Sciatic nerve (tissue), 2 donors: ENCODE results near the gene NDST1. TPM values are rescaled to one million over a fixed set of nuclear protein-coding genes. Genes with fewer than 3 reads are reported as not detected.
A peak's percentile ranks its signal among the peaks of the same experiment; 100 is the strongest.
"Not testable (repeated sequence)": the region's sequence is repeated elsewhere in the genome, so short reads cannot be mapped to it uniquely, and the experiment has no call there.

ENCODE experiments used
- ATAC-seq: fragments of 200-7000 bp; cut with Tn5 transposase; one replicate; pipeline ENCODE4 v1.9.1; 2020; ENCODE audit warnings: mild to moderate bottlenecking, moderate library complexity
- DNase-seq: peaks from one replicate; pipeline ENCODE4 v3.0.0-alpha.2; 2020; ENCODE audit warnings: low spot score
- intact Hi-C: fragments of 100-400 bp; cut with DNase I; formaldehyde crosslinking; loops from one replicate; pipeline ENCODE4 v1.14.2; 2022
- total RNA-seq: library from RNA; stranded (reverse); fragmentation: NEBNext Ultra II Directional; extraction: Animal tissue kit (Norgen Biotek cat#: 25700); gene quantifications from one replicate; pipeline ENCODE4 v1.2.1, GENCODE V29; 2021
- donor health status: DM: no; HTN: no; CAD: no.
- donor health status: DM: no; HTN: no; CAD: no.

Gene NDST1
- total RNA-seq, 1 donor from 2014 or later = 109 TPM

- DNase-seq, intact Hi-C loops, ATAC-seq: not testable (repeated sequence)
These were observed 11.0 kb downstream of the NDST1 start for GRCh38 chr5:150518712-150519559.

DNA sequence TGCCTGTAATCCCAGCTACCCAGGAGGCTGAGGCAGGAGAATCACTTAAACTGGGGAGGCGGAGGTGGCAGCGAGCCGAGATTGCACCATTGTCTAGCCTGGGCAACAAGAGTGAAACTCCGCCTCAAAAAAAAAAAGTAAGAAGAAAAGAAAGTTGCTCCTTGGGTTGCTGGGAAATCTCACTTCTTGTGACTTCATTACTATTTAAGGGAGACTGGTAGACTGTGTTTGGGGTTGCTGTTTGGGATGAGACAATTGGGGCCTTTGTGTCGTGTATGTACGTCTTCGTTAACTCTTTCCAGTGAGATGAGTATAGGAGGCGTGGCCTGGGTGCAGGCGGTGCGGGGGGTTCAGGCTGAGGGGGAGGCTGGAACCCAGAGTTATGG is 11.6 kb downstream of the NDST1 start:
- ATAC-seq (no peak), DNase-seq (no peak)
- intact Hi-C loops = no loop called here

DNA sequence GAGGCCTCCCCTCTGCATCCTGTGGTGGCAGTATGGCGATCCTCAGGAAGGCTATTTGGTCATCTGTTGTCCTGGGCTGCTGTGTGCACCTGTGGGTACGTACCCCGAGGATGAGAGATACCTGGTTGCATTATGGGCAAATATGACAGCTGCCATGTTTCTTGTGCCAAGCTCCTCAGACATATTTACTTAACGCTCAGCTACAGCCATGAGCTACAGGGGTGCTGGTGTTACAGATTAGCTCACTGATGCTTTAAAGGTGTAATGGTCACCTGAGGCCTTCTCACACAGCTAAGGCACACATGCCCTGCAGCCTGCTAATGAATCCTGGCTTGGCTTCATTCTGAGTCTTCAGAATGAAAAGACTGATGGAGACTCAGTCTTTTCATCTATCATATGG is 12.0 kb downstream of the NDST1 start:
- intact Hi-C loops = no loop called here
- DNase-seq (no peak), ATAC-seq (no peak)

GRCh38 chr5:150520747-150521521 is 13.0 kb downstream of the NDST1 start:
- ATAC-seq (no peak), DNase-seq (no peak)
- intact Hi-C loops = no loop called here

DNA sequence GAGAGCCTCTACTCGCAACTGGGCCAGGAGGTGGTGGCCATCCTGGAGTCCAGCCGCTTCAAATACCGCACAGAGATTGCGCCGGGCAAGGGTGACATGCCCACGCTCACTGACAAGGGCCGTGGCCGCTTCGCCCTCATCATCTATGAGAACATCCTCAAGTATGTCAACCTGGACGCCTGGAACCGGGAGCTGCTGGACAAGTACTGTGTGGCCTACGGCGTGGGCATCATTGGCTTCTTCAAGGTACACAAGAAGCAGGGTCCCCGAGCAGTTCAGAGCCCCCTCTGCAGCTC is 13.5 kb downstream of the NDST1 start:
- ATAC-seq = no peak
- intact Hi-C loops = no loop called here
- DNase-seq = no peak

DNA sequence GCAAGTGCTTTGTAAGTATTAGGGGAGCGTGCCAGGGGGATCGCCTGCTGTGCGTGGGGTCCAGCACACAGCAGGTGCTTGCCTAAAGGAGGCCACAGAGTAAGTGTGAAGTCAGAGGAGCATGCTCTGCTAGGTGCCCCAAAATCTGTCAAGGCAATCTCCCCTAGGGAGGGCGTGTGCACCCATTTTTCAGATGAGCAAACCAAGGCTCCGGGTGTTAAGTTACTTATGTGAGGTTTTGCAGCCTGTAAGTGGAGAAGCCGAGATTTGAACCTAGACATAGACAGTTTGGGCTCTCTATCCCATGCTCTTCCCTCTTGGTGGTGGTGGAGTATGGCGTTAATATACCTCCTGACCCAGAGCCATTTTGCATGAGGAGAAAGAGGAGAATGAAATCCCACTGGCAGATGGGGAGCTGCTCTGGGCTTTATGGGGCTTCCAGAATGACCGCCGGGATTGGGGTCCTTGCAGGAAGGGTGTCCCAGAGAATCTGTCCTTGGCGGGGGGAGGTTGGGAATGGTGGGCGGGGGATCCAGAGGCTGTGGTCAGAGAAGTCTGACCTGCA is 14.1 kb downstream of the NDST1 start:
- DNase-seq (no peak), ATAC-seq (no peak)
- intact Hi-C loops = no loop called here

DNA sequence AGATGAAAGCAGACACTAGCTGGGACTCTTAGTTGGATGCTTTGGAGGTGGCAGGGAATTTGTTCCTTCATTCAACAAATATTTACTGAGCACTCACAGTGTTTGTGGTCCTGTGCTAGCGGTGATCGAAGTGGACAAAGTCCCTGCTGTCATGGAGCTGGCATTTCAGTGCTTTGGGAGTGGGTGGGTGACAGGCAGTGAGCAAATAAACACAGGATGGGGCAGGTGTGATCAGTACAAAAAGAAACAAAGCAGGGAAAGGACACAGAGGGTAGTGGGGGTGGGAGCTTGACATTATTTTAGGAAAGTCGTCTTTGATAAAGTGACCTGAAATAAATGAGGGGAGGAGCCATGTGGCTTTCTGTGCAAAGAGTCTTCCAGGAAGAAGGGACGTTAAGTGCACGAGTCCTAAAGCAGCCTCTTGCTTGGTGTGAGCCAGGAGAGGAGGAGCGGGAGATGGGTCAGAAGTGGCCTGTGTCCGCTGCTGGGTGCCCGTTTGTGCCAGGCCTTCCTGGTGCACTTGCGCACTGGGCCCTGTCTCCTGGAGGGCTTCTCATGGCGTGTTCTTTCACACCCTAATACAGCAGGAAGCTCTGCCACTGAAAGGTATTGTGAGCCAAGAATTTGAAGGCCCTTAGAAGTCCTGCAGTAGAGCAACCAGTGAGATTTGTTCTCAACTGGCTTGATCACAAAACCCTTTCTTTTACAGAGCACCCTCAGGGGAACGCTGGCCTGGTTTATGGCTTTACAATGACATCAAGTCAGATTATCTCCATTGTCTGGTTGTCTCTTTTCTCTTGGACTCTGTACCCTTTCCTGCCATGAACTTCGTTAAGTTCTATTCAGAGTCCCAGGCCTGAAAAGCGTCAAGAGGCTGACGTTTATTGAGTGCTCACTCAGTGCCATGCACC is 14.8 kb downstream of the NDST1 start:
- intact Hi-C loops = no loop called here
- no peak for ATAC-seq

DNA sequence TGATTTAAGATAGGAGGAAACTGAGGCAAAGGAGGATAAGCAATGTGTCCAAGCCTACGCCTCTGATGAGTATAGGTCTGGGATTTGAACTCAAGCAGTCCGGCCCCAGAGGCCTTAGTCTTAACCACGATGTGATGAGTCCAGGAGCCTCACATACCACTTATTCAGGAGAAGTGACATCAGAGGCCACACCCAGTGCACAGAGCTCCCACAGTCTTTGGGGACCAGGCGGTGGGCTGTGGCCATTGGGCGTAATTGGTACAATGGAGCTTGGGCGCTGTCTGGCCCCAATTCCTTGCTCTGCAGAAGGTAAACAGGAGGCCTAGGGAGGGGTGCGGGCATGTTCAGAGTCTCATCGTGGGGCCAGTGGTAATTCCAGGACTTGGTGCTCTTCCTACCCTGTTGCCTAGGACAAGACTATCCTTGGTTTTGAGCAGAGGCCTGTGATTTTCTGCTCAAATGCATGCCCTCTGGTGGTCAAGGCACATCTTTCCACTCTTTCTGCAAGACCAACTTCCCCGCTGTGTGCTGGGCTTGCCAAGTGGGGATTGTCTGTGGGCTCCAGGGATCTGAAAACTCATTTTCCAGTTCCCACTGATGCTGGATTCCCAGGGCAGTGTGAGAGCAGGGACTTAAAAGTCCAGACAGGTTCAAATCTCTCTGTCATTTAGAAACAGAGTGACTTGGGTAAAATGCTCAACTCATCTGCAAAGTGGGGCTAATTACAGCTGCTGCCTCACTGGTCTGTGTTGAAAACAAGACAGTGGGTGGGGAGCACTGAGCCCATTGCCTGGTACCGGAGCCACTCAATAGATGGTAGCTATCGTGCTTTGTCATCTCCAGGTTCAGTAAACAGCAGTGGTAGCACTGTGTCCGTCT is 15.8 kb downstream of the NDST1 start:
- peak; percentile 77 for ATAC-seq
- intact Hi-C loops = no loop called here

More for the DNA sequence above, 14.8 kb downstream of the NDST1 start:
- DNase-seq = no peak

DNA sequence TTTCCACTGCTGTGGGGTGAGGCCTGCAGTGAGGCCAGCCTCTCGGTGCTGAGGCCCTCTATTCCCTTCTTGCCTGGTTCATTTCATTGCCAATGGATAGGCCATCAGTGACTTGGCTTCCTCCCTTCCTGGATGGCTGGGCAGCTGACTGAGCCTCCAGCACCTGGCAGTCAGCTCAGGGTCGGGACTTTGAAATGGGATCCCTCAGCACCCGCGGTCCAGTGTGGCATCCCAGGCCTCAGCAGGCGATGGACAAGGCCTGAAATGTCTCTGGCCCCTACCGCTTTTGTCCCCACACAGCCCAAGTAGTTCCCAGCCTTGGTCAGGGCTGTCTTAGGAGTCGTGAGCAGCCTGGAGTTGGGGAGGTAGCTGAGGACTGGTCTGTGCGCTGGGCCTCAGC is 17.2 kb downstream of the NDST1 start:
- intact Hi-C loops = no loop called here
- ATAC-seq (no peak), DNase-seq (no peak)

More for the DNA sequence above, 15.8 kb downstream of the NDST1 start:
- no peak for DNase-seq

GRCh38 chr5:150525781-150526180 is 17.9 kb downstream of the NDST1 start:
- intact Hi-C loops = no loop called here
- ATAC-seq (no peak), DNase-seq (no peak)

GRCh38 chr5:150527038-150527437 is 19.1 kb downstream of the NDST1 start:
- no peak for ATAC-seq
- intact Hi-C loops = no loop called here
- no peak for DNase-seq

GRCh38 chr5:150527808-150528207 is 19.9 kb downstream of the NDST1 start:
- no peak for DNase-seq
- intact Hi-C loops = no loop called here
- no peak for ATAC-seq

DNA sequence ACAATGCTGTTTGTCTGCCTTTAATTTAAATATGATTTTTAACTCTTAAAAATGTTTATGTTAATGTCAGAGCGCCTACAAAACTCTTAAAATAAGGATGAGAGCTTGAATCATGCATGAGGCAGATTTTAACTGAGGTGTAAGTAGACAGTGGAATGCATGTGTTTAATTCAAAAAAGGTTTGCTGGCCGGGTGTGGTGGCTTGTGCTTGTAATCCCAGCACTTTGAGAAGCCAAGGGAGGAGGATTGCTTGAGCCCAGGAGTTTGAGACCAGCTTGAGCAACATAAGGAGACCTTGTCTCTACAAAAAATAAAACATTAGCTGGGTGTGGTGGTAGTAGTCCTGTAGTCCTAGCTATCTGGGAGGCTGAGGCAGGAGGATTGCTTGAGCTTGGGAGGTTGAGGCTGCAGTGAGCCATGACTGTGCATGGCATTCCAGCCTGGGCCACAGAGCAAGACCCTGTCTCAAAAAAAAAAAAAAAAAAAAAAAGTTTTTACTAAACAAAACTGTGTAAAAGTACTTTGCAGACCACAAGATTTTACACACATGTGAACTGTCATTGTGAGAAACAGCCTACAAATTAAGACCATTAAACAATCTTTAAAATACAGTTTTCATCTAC is 21.1 kb downstream of the NDST1 start:
- ATAC-seq = no peak
- intact Hi-C loops = no loop called here

GRCh38 chr5:150529555-150529954 is 21.6 kb downstream of the NDST1 start:
- DNase-seq = no peak
- ATAC-seq = no peak
- intact Hi-C loops = no loop called here

More for the DNA sequence above, 21.1 kb downstream of the NDST1 start:
- DNase-seq = no peak

DNA sequence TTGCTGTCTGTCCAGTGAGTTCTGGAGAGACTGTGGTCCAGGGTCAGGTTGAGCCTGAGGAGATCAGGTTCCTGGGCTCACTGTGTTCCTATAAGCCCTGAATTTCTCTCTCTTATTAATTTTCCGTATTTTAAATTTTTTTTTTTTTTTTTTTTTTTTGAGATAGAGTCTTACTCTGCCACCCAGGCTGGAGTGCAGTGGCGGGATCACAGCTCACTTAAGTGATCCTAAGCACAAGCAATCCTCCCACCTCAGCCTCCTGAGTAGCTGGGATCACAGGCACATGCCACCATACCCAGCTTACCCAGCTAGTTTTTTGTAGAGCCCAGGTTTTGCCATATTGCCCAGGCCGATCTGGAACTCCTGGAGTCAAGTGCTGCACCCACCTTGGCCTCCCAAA is 22.5 kb downstream of the NDST1 start:
- intact Hi-C loops = loop anchor here (5.0 to 10.0 kb wide), 2 partner anchors 46 to 73 kb away; no protein-coding TSS in a partner anchor
- DNase-seq = no peak
- no peak for ATAC-seq

DNA sequence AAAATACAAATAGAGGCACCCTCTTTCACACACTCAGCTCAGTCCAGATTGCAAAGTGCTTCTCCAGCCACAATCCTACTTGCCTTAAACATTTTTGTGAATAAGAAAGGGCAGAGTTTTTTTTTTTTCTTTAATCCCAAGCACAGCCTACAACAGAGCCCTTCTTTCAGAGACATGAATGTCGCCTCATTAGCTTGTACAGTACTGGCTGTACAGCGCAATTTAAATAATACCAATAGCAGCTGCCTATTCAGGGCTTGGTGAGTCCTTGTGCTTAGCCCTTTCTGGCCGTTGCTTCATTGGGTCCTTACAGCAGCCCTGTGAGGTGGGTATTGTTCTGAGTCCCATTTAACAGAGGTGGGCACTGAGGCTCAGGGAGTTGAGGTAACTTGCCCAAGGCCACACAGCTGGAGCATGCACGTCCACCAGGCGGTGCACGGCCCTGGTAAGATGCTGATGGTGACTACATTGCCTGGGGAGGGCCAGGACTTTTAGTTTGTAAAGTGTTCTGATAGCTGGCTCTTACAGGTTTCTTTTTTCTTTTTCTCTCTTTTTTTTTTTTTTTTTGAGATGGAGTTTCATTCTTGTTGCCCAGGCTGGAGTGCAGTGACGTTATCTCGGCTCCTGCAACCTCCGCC is 23.1 kb downstream of the NDST1 start:
- DNase-seq = no peak
- ATAC-seq = peak; percentile 41
- intact Hi-C loops = loop anchor here (5.0 to 10.0 kb wide), 2 partner anchors 46 to 74 kb away; no protein-coding TSS in a partner anchor

DNA sequence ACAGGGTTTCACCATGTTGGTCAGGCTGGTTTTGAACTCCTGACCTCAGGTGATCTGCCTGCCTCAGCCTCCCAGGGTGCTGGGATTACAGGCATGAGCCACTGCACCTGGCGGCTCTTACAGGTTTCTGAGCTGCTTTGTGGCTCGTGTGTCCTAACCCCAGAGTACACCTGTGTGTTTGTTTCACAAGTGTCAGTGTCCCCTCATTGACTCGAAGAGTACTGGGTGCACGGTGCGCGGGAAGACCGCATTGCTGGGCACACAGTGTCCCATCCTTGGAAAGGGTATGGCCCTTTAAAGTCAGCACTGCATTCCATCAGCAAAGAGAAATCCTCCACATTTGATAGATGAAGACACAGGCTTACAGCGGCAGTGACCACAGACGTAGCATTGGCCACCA is 23.8 kb downstream of the NDST1 start:
- intact Hi-C loops = loop anchor here (5.0 to 10.0 kb wide), 2 partner anchors 47 to 74 kb away; no protein-coding TSS in a partner anchor
- DNase-seq = no peak
- ATAC-seq = no peak
